HG03571 (cell line): Measurements from ENCODE around the gene C11orf52.

ENCODE experiments used
- ATAC-seq: cut with Tn5 transposase; IDR thresholded peaks from one replicate; pipeline ENCODE4 v1.9.1; 2021; ENCODE audit not compliant: unreplicated experiment

The C11orf52 gene

GRCh38 chr11:111937844-111938243 is 19.1 kb downstream of the C11orf52 start:
- no peak for ATAC-seq

GRCh38 chr11:111938687-111939160 is 20.0 kb downstream of the C11orf52 start:
- ATAC-seq = peak; percentile 79

- ATAC-seq = no peak
These were observed 21.3 kb downstream of the C11orf52 start for GRCh38 chr11:111939836-111940604.

GRCh38 chr11:111941963-111942362 is 23.2 kb downstream of the C11orf52 start:
- ATAC-seq = no peak

- no peak for ATAC-seq
These were observed 24.1 kb downstream of the C11orf52 start for GRCh38 chr11:111942829-111943228.

GRCh38 chr11:111944139-111944538 is 25.4 kb downstream of the C11orf52 start:
- ATAC-seq = no peak

GRCh38 chr11:111944651-111945051 is 25.9 kb downstream of the C11orf52 start:
- ATAC-seq = no peak

GRCh38 chr11:111945198-111945597 is 26.5 kb downstream of the C11orf52 start:
- ATAC-seq = no peak

GRCh38 chr11:111946499-111946898 is 27.8 kb downstream of the C11orf52 start:
- ATAC-seq = no peak

- no peak for ATAC-seq
These were observed 28.4 kb downstream of the C11orf52 start for GRCh38 chr11:111947143-111947542.

- ATAC-seq = no peak
These were observed 31.1 kb downstream of the C11orf52 start for GRCh38 chr11:111949519-111950426.

- no peak for ATAC-seq
These were observed 32.9 kb downstream of the C11orf52 start for GRCh38 chr11:111951565-111951964.

- no peak for ATAC-seq
These were observed 35.4 kb downstream of the C11orf52 start for GRCh38 chr11:111954154-111954553.

- ATAC-seq = no peak
These were observed 39.1 kb downstream of the C11orf52 start for GRCh38 chr11:111957663-111958444.

GRCh38 chr11:111960916-111961315 is 42.2 kb downstream of the C11orf52 start:
- ATAC-seq = no peak

- ATAC-seq = no peak
These were observed 42.9 kb downstream of the C11orf52 start for GRCh38 chr11:111961389-111962300.

GRCh38 chr11:111963931-111964340 is 45.2 kb downstream of the C11orf52 start:
- ATAC-seq = no peak

- ATAC-seq = no peak
These were observed 48.0 kb downstream of the C11orf52 start for GRCh38 chr11:111966678-111967077.

GRCh38 chr11:111967649-111968048 is 48.9 kb downstream of the C11orf52 start:
- ATAC-seq = no peak

- no peak for ATAC-seq
These were observed 50.6 kb downstream of the C11orf52 start for GRCh38 chr11:111969344-111969743.
